Stimulated activated naive B cell treated with anti-CD40 and anti-IgM and Interleukin-4, amounts not matched to agents 10 μg/mL and 1 μg/mL and 100 μg/mL, for 72 hours (primary cell): ENCODE data around the gene POLR2F.
"Not testable (repeated sequence)": the region's sequence is repeated elsewhere in the genome, so short reads cannot be mapped to it uniquely, and the experiment has no call there.

Experiments used
- ATAC-seq, 2 donors: fragments of 150-1000 bp; cut with Tn5 transposase; replicated peaks; 2 replicates each; pipeline ENCODE4 v1.10.0; 2021; ENCODE audit warnings: moderate library complexity in 1 of 2
- DNase-seq: peaks from one replicate; pipeline ENCODE4 v3.0.0; 2021
- H3K27ac Mint-ChIP-seq: one replicate; pipeline ENCODE4 v1.8.0; 2022; ENCODE audit warnings: mild to moderate bottlenecking, mixed read lengths
- H3K27me3 Mint-ChIP-seq, 2 donors: one replicate each; pipeline ENCODE4 v1.8.0; 2022; ENCODE audit warnings: mixed read lengths in 2 of 2
- H3K36me3 Mint-ChIP-seq, 2 donors: one replicate each; pipeline ENCODE4 v1.8.0; 2022; ENCODE audit warnings: mixed read lengths in 2 of 2, mild to moderate bottlenecking in 1 of 2
- H3K4me1 Mint-ChIP-seq, 2 donors: one replicate each; pipeline ENCODE4 v1.8.0; 2022; ENCODE audit warnings: mixed read lengths in 2 of 2, mild to moderate bottlenecking in 1 of 2
- H3K4me3 Mint-ChIP-seq, 2 donors: one replicate each; pipeline ENCODE4 v1.8.0; 2022; ENCODE audit warnings: mild to moderate bottlenecking in 2 of 2, mixed read lengths in 2 of 2, moderate library complexity in 1 of 2
- H3K9me3 Mint-ChIP-seq, 2 donors: one replicate each; pipeline ENCODE4 v1.8.0; 2022; ENCODE audit warnings: mixed read lengths in 2 of 2, mild to moderate bottlenecking in 1 of 2

Gene POLR2F

DNA sequence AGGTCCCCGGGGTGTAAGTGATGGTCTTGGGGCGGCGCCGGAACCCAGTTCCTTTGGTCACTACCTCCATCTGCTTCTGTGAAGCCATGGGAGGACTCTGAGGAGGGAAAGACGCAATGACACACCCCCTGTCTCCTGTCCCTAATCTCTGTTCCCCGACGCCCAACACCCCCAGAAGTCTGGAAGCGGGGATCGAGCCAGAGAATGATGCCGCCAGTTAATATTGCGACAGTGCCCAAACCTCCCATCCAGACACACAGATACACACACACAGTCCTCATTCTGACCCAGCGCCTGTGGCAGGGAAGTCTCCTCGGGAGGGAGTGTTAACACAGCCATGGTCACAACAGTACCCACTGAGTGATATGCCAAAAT lies 450 bp upstream of the POLR2F start:
- ATAC-seq: peak; percentile 1 to 54

DNA sequence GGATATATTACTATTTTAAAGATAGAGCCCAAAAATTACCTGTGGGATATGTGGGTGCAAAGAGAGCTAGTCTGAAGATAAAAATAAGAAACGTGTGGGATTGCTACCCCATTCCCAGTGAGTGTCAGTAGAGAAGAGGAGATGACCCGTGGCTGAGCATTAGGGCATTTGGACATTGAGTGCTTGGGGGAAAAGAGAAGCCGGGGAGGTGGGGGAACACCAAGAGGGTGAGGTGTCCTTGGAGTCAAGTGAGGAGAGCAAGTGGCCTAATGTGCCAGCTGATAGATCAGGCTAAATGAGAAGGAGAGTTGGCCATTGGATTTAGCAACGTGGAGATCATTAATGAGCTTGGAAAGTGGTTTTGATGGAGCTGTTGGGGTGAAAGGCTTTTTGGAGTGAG lies 1.2 kb downstream of the POLR2F start:
- ATAC-seq (no peak), DNase-seq (no peak)
- Mint-ChIP-seq H3K27ac (peak overlapping the region; percentile 97), H3K9me3 (peaks cover 0 to 1% of the 10 kb centered on the region in 2 donors), H3K36me3 (peaks cover 18 to 41% of the 10 kb centered on the region in 2 donors), H3K4me3 (peak overlapping the region; percentile 90 to 95), H3K27me3 (peaks cover 8 to 15% of the 10 kb centered on the region in 2 donors), H3K4me1 (peaks cover 23 to 28% of the 10 kb centered on the region in 2 donors)

More for the DNA sequence above, 450 bp upstream of the POLR2F start:
- peaks cover 9 to 26% of the 10 kb centered on the region in 2 donors for H3K36me3 Mint-ChIP-seq
- H3K4me1 Mint-ChIP-seq: peaks cover 23 to 26% of the 10 kb centered on the region in 2 donors
- H3K4me3 Mint-ChIP-seq: peak overlapping the region; percentile 90 to 95
- DNase-seq: no peak
- peaks cover 8 to 15% of the 10 kb centered on the region in 2 donors for H3K27me3 Mint-ChIP-seq
- no peaks in the 10 kb centered on the region for H3K9me3 Mint-ChIP-seq
- peak overlapping the region; percentile 97 for H3K27ac Mint-ChIP-seq

DNA sequence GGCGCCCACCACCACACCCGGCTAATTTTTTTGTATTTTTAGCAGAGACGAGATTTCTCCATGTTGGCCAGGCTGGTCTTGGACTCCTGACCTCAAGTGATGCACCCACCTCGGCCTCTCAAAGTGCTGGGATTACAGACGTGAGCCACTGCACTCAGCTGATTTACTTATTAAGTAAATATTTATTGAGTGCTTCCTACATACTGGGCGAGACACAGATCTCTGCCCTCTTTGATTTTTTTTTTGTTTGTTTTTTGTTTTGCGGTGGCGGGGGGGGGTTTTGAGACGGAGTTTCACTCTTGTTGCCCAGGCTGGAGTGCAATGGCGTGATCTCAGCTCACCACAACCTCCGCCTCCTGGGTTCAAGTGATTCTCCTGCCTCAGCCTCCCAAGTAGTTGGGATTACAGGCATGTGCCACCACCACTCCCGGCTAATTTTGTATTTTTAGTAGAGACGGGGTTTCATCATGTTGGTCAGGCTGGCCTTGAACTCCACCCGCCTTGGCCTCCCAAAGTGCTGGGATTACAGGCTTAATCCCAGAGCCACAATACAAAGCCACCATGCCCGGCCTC lies 2.4 kb downstream of the POLR2F start:
- not testable (repeated sequence) for H3K9me3 Mint-ChIP-seq, H3K4me3 Mint-ChIP-seq, DNase-seq, H3K27ac Mint-ChIP-seq, ATAC-seq
- Mint-ChIP-seq H3K36me3 (peaks cover 24 to 49% of the 10 kb centered on the region in 2 donors), H3K27me3 (peaks cover 8 to 15% of the 10 kb centered on the region in 2 donors), H3K4me1 (peaks cover 23 to 28% of the 10 kb centered on the region in 2 donors)

DNA sequence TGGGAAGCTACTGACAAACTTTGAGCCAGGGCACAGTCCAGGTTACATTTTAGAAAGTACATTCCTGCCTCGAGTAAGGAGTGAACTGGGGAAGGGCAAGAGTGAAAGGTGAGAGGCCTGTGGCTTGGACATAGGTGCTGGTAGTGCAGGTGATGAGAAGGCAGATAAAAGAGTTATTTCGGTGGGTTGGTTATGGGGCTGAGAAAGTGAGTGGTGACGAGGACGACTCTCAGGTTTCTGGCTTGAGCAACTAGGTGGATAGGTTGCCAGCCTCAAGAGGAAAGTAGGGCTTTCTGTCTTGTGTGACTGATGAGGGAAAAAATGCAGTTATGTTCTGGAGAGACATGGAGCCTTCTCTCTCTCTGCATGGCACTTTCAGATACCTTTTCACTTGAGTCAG lies 3.7 kb downstream of the POLR2F start:
- ATAC-seq: no peak
- peaks cover 23 to 28% of the 10 kb centered on the region in 2 donors for H3K4me1 Mint-ChIP-seq
- peaks cover 37 to 63% of the 10 kb centered on the region in 2 donors for H3K36me3 Mint-ChIP-seq

DNA sequence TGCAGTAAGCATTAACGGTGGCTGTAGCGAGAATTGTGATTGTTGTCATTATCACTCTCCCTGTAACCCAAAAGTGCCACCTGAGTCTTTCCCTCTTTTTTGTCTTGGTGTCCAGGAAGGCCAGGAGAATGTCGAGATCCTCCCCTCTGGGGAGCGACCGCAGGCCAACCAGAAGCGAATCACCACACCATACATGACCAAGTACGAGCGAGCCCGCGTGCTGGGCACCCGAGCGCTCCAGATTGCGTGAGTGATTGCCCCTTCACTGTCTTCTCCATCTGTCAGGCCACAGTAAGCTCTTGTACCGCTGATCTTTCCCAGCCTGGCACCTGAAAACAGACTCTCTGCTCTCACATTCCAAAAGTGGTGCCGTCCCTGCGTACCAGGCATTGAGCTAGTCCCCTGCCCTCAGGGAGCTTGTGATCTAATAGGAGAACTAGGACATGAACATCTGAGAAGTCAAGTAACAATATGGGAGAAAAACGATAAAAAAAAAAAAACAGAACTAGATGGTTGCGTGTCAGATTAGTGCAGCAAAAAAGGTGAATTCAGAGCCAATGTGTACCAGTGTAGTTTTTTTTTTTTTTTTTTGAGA lies 5.8 kb downstream of the POLR2F start:
- Mint-ChIP-seq H3K27ac (no peak overlapping the region), H3K36me3 (peaks cover 35 to 64% of the 10 kb centered on the region in 2 donors), H3K27me3 (no peaks in the 10 kb centered on the region), H3K4me1 (peaks cover 9 to 23% of the 10 kb centered on the region in 2 donors), H3K4me3 (no peak overlapping the region), H3K9me3 (peaks cover 0 to 1% of the 10 kb centered on the region in 2 donors)
- DNase-seq (no peak), ATAC-seq (no peak)

More for the DNA sequence above, 3.7 kb downstream of the POLR2F start:
- Mint-ChIP-seq H3K27me3 (peaks cover 4 to 11% of the 10 kb centered on the region in 2 donors), H3K9me3 (peaks cover 0 to 1% of the 10 kb centered on the region in 2 donors), H3K27ac (no peak overlapping the region), H3K4me3 (no peak overlapping the region)
- no peak for DNase-seq

DNA sequence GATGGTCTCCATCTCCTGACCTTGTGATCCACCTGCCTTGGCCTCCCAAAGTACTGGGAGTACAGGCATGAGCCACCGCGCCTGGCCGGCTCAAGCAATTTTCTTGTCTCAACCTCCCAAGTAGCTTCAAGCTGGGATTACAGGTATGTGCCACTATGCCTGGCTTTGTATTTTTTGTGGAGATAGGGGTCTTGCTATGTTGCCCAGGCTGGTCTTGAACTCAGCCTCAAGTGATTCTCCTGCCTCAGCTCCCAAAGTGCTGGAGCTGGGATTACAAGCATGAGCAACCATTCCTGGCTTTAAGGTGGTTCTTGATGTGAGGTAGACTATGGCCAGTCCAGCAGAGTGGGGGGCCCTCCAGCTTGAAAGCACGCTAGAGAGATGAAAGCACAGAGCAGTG lies 7.6 kb downstream of the POLR2F start:
- no peak overlapping the region for H3K4me3 Mint-ChIP-seq
- H3K4me1 Mint-ChIP-seq: peaks cover 6 to 15% of the 10 kb centered on the region in 2 donors
- H3K9me3 Mint-ChIP-seq: peaks cover 0 to 1% of the 10 kb centered on the region in 2 donors
- no peak for DNase-seq
- no peaks in the 10 kb centered on the region for H3K27me3 Mint-ChIP-seq
- peaks cover 42 to 62% of the 10 kb centered on the region in 2 donors for H3K36me3 Mint-ChIP-seq
- ATAC-seq: no peak
- H3K27ac Mint-ChIP-seq: no peak overlapping the region

DNA sequence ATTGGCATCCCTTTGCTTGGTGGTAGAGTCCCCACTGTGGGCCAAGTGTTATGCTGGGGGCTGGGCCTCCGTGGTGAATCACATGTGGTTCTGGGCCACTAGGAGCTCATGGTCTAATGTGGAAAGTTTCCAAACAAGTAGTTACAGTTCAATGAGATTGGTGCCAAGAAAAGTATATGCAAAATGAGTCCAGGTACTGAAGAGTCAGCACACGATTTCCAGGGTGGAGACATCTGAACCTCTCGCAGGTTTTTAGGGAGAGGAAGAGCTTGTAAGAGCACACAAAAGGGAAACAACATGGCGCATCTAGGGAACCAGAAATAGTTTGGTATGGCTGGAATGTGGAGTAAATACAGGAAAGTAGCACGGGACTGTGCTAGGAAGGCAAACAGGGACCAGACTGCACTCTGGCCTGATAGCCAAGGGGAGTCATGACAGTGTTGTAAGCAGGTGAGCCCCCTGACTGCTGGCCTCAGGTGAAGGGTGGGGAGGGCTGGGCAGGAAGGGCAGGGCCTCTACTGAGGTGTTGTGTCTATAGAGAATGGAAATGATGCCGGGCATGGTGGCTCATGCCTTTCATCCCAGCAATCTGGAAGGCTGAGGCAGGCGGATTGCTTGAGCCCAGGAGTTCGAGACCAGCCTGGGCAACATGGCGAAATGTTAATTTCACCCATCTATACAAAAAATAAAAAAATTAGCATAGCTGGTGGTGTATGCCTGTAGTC lies 12.6 kb downstream of the POLR2F start:
- no peak for ATAC-seq
- Mint-ChIP-seq H3K9me3 (no peaks in the 10 kb centered on the region), H3K4me1 (peaks cover 5 to 6% of the 10 kb centered on the region in 2 donors), H3K27me3 (no peaks in the 10 kb centered on the region), H3K27ac (no peak overlapping the region), H3K36me3 (peaks cover 45 to 58% of the 10 kb centered on the region in 2 donors), H3K4me3 (no peak overlapping the region)
- DNase-seq: no peak

DNA sequence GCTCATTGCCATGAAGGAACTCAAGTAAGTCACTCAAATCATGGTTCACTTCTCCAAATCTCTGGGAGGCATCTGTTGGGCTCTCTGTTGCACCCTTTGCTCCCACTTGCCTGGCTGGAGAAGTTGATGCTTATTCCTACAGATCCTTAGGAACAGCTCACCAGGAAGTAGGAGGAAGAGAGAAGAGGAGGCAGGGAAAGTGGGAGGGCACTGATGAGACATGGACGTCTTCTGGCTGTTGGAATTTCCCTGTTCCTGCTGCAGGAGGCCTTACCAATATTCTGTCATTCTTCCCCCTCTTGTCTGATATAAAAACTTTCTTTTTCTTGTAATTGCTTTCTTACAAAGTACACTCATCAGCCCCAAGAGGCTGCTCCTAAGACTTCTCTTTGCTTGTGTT lies 13.6 kb downstream of the POLR2F start:
- peaks cover 39 to 51% of the 10 kb centered on the region in 2 donors for H3K36me3 Mint-ChIP-seq
- no peaks in the 10 kb centered on the region for H3K9me3 Mint-ChIP-seq
- no peak for ATAC-seq
- H3K4me3 Mint-ChIP-seq: no peak overlapping the region
- no peak for DNase-seq
- H3K27ac Mint-ChIP-seq: no peak overlapping the region
- peaks cover 5 to 6% of the 10 kb centered on the region in 2 donors for H3K4me1 Mint-ChIP-seq
- no peaks in the 10 kb centered on the region for H3K27me3 Mint-ChIP-seq

DNA sequence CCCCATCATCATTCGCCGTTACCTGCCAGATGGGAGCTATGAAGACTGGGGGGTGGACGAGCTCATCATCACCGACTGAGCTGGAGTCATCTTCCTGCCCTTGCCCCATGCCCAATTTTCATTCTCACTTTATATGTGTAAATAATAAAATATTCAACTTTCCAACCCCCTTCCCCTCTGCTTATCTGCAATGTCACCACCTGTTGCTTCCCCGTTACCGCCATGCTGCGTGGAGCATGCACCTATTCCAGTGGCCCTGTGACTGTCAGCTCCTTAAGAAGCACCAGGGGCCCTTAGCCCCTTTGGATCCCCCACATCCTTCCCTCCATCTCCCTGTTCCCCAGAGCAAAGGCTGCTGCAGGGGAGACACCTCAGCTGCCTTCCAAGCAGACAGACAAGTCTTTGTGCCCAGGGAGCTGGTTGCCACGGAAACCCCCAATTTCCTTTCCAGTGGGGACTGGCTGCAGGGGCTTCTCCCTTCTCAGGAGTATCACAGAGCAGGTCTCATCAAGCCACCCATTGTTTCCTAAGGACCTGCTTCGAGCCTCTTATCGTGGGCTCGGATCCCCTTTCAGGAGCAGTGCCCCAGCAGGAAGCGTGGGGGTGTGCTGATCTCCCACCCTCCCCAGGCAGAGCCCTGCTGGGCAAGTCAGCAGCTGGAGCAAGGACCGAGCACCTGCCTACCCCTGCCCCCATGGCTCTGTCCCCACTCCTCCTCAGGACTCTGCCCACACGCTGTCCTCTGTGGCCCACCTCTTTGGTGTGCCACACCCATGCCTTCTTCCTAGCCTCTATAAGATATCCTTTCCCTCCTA lies 14.3 kb downstream of the POLR2F start:
- H3K27me3 Mint-ChIP-seq: no peaks in the 10 kb centered on the region
- peaks cover 39 to 49% of the 10 kb centered on the region in 2 donors for H3K36me3 Mint-ChIP-seq
- peaks cover 5 to 6% of the 10 kb centered on the region in 2 donors for H3K4me1 Mint-ChIP-seq
- H3K4me3 Mint-ChIP-seq: no peak overlapping the region
- no peaks in the 10 kb centered on the region for H3K9me3 Mint-ChIP-seq
- DNase-seq: no peak
- ATAC-seq: no peak
- H3K27ac Mint-ChIP-seq: no peak overlapping the region

DNA sequence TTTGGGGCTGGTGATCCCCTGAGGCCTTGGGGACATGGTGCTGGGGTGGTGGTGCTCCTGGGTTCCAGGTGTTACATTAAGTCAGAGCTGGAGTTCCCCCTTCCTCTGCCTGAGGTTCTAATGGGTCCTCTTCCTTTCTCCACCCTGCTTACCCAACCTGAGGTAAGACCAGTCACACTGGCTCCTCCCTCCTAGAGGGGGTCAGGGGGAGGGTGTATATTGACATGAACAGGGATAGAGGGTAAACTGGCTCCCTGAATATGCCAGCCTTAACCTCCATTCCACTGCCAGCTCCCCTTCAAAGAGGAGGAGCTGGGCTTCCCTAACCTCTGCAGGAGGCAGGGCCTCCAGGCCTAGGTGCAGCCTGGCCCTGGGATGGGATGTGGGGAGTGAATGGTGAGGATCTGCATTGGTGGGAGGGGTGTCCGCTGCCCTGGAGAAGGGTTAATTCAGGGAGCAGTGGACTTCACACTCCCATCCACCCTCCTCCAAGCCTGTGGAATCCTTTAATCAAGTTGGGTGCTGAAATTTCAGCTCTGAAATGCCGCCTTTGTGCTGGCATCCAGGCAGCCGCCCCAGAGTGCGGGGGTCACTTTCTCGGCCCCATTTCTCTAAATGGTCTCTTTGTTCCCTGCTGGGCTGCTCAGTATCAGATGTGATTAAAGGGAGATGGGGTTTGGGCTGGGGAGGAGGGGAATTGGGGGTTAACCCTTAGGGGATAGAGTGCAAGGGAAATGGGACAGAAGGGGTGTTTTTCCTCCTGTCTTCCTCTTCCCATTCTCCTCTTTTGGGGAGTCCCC lies 15.2 kb downstream of the POLR2F start:
- ATAC-seq (no peak), DNase-seq (no peak)
- Mint-ChIP-seq H3K4me3 (no peak overlapping the region), H3K9me3 (no peaks in the 10 kb centered on the region), H3K27ac (no peak overlapping the region), H3K4me1 (peaks cover 5 to 6% of the 10 kb centered on the region in 2 donors), H3K27me3 (no peaks in the 10 kb centered on the region), H3K36me3 (peaks cover 39 to 52% of the 10 kb centered on the region in 2 donors)

DNA sequence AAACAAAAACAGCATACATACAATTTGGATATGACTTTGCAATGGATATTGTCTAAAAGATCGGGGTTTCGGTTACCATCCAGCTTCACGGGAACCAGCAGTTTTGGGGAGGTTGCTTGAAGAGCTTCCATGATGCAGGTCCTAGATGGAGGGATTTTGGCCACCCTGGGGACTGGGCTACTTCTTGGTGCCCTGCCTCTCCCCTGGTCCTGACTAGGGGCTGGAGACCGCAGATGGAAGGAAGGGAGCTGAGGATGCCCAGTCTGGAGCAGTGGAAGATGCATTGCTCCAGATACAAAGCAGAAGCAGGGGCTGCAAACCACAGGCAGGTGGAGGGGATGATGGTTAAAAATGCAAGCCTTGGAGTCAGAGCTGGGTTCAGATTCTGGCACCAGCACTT lies 17.4 kb downstream of the POLR2F start:
- DNase-seq: no peak
- no peak overlapping the region for H3K4me3 Mint-ChIP-seq
- peaks cover 40 to 58% of the 10 kb centered on the region in 2 donors for H3K36me3 Mint-ChIP-seq
- H3K27me3 Mint-ChIP-seq: no peaks in the 10 kb centered on the region
- H3K4me1 Mint-ChIP-seq: peaks cover 0 to 8% of the 10 kb centered on the region in 2 donors
- no peak for ATAC-seq
- H3K9me3 Mint-ChIP-seq: no peaks in the 10 kb centered on the region
- no peak overlapping the region for H3K27ac Mint-ChIP-seq

DNA sequence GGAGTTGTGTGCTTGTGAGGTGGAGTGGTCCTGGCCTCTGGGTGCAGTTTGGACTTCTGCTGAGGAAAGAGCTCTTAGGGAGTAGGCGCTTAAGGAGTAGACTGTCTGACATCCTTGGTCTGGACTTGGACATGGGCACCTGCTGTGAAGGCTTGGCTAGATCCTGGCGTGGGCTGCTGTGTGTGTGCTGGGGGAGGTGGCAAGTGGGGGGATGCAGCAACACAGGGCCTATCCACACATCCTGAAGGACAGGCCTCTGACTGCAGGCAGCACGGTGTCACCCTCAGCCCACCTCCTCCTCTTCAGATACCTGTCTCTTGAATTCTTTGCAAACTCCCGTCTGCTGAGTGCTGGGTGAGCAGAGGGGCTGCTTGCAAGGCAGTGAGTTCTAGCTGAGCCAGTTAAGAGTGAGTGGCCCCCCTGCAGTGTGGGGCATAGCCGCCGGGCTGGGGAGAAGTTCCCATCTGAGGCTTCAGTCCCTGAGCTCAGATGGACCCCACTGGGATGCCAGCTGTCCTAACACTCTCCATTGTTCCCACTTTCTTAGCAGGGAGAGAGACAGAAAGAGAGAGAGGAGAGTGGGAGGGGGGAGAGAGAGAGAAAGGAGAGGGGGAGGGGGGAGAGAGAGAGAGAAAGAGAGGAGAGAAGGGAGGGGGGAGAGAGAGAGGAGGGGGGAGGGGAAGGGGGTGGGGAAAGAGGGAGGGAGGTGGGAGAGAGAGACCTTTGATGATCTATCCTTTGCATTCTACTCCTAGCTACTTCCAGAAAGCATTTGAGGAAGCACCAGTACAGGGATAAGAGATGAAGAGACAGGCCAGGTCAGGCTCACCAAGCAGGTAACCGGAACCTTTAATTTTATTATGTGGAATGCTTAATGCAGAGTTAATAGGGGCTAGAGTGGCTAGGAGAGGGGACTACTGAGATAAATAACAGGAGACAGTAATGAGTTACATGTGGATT lies 18.3 kb downstream of the POLR2F start:
- ATAC-seq (no peak), DNase-seq (no peak)
- Mint-ChIP-seq H3K27ac (peak overlapping the region; percentile 42), H3K9me3 (no peaks in the 10 kb centered on the region), H3K4me1 (peaks cover 0 to 8% of the 10 kb centered on the region in 2 donors), H3K4me3 (no peak overlapping the region), H3K27me3 (no peaks in the 10 kb centered on the region), H3K36me3 (peaks cover 41 to 55% of the 10 kb centered on the region in 2 donors)

DNA sequence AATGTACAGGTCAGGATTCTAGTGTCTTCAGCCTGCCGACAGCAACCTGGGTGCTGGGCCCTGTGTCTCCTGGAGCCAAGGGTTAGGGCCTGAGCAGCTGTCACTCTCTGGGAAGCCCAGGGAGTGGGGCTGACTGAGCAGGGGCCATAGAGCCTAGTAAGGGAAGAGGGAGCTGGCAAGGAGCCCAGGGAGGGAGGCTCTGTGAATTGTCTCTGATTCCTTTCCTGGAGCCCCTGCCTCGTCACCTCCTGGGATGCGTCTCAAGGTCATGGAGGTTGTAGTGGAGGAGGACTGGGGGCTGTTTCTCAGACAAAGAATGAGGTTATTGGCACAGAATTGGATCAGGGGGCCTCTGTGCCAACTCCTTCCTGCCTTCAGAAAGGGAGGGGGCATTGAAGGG lies 19.0 kb downstream of the POLR2F start:
- Mint-ChIP-seq H3K27me3 (no peaks in the 10 kb centered on the region), H3K4me3 (no peak overlapping the region), H3K36me3 (peaks cover 40 to 54% of the 10 kb centered on the region in 2 donors), H3K9me3 (no peaks in the 10 kb centered on the region), H3K4me1 (peaks cover 0 to 8% of the 10 kb centered on the region in 2 donors), H3K27ac (no peak overlapping the region)
- no peak for ATAC-seq
- DNase-seq: no peak
